WTC11 (cell line): ENCODE results near the gene POMZP3. TPM values are rescaled to one million over a fixed set of nuclear protein-coding genes. Genes with fewer than 3 reads are reported as not detected.
A peak's percentile ranks its signal among the peaks of the same experiment; 100 is the strongest.
"Not testable (repeated sequence)": the region's sequence is repeated elsewhere in the genome, so short reads cannot be mapped to it uniquely, and the experiment has no call there.

Source experiments
- ATAC-seq: fragments of 200-7000 bp; cut with Tn5 transposase; 2 replicates; pipeline ENCODE4 v1.10.0; 2021; ENCODE audit warnings: mild to moderate bottlenecking, moderate library complexity
- CTCF ChIA-PET: fragments of 300-600 bp; sonication (Branson Sonifier 250); formaldehyde crosslinking; loops from one replicate; lab custom pipeline; 2021; ENCODE audit warnings: antibody characterized with exemption; lab: Charles Lee
- POLR2A ChIA-PET: fragments of 350-600 bp; sonication (Branson Sonifier 250); formaldehyde crosslinking; loops from one replicate; lab custom pipeline; 2021; ENCODE audit warnings: antibody characterized with exemption; lab: Charles Lee
- DNase-seq: peaks from one replicate; pipeline ENCODE4 v3.0.0; 2021; ENCODE audit warnings: low spot score
- H3K27ac Mint-ChIP-seq: 2 replicates; pipeline ENCODE4 v1.8.0; 2021; ENCODE audit warnings: mixed read lengths
- H3K27me3 Mint-ChIP-seq: 2 replicates; pipeline ENCODE4 v1.8.0; 2021; ENCODE audit warnings: low read depth, mild to moderate bottlenecking, moderate library complexity, mixed read lengths
- H3K36me3 Mint-ChIP-seq: 2 replicates; pipeline ENCODE4 v1.8.0; 2021; ENCODE audit warnings: mixed read lengths
- H3K4me1 Mint-ChIP-seq: 2 replicates; pipeline ENCODE4 v1.8.0; 2022; ENCODE audit warnings: mixed read lengths
- H3K4me3 Mint-ChIP-seq: 2 replicates; pipeline ENCODE4 v1.8.0; 2021; ENCODE audit warnings: mild to moderate bottlenecking, moderate library complexity, mixed read lengths
- H3K9me3 Mint-ChIP-seq: 2 replicates; pipeline ENCODE4 v1.8.0; 2021; ENCODE audit warnings: mixed read lengths
- total RNA-seq: library from RNA; stranded (reverse); gene quantifications from 3 replicates; pipeline ENCODE4 v1.2.3, GENCODE V29; 2021

Gene POMZP3
- total RNA-seq, 1 experiment from 2014 or later, result 13.2 TPM

DNA sequence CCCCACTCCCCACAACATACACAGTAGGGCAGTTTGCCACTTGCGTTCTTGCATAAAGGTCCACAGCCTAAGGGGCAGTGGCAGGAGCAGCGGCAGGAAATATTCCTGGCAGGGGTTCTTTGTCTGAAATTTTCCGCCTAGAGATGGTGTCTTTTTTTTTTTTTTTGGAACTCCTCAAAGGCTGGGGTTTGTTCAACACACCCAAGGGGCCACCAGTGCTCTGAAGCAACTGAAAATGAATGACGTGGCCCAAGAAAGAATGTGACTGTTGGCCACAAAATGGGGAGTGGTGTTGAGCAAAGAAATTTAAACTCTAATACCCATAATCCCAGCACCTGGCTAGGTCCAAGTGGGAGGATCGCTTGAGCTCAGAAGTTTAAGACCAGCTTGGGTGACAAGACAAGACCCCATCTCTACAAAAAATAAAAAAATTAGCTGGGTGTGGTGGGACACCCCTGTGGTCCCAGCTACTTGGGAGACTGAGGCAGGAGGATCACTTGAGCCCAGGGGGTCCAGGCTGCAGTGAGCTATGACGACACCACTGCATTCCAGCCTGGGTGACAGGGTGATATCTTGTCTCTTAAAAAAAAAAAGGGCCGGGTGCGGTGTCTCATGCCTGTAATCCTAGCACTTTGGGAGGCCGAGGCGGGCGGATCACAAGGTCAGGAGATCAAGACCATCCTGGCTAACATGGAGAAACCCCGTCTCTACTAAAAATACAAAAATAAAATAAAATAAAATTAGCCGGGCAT lies 7.5 kb downstream of the POMZP3 start:
- H3K4me3 Mint-ChIP-seq, CTCF ChIA-PET, H3K27ac Mint-ChIP-seq, DNase-seq, H3K27me3 Mint-ChIP-seq, POLR2A ChIA-PET, H3K4me1 Mint-ChIP-seq, H3K9me3 Mint-ChIP-seq: not testable (repeated sequence)
- ATAC-seq, result peak; percentile 70
- peaks cover 18% of the 10 kb centered on the region for H3K36me3 Mint-ChIP-seq

DNA sequence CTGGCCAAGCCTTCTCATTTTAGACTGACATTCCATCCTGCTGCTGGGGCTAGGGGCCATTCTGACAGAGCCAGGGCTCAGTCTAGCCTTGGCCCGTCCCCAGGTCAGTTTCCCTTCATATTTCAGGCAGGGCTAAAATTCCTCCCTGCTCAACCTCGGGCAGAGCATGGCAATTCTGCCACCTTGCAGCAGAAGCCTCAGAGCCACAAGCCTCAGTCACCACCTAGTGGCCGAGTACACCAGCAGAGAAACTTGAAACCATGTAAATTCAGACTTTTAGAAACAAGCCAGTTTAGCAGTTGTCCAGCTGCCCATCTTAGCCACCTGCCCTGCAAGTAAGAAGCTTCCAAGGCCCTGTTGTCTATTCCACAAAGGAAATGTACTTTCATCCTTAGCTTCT lies 13.3 kb downstream of the POMZP3 start:
- H3K4me1 Mint-ChIP-seq, H3K27me3 Mint-ChIP-seq, H3K4me3 Mint-ChIP-seq, H3K27ac Mint-ChIP-seq, H3K36me3 Mint-ChIP-seq, POLR2A ChIA-PET, CTCF ChIA-PET, H3K9me3 Mint-ChIP-seq: not testable (repeated sequence)
- ATAC-seq, result peak; percentile 74
- DNase-seq, result peak; percentile 61

DNA sequence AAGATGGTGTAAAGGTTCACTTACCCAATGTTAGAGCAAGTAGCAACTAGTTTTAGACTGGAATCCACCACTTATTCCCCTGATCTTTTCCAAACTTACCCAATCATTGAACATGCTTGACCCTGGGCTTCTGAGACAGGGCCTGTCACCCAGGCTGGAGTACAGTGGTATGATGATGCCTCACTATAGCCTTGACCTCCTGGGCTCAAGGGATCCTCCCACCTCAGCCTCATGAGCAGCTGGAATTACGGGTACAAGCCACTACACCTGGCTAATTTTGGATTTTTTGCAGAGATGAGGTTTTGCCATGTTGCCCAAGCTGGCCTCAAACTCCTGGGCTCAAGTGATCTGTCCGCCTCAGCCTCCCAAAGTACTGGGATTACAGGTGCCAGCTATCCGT lies 14.8 kb downstream of the POMZP3 start:
- H3K27ac Mint-ChIP-seq, DNase-seq, H3K4me1 Mint-ChIP-seq, H3K9me3 Mint-ChIP-seq, ATAC-seq, CTCF ChIA-PET, POLR2A ChIA-PET, H3K36me3 Mint-ChIP-seq, H3K27me3 Mint-ChIP-seq, H3K4me3 Mint-ChIP-seq: not testable (repeated sequence)

DNA sequence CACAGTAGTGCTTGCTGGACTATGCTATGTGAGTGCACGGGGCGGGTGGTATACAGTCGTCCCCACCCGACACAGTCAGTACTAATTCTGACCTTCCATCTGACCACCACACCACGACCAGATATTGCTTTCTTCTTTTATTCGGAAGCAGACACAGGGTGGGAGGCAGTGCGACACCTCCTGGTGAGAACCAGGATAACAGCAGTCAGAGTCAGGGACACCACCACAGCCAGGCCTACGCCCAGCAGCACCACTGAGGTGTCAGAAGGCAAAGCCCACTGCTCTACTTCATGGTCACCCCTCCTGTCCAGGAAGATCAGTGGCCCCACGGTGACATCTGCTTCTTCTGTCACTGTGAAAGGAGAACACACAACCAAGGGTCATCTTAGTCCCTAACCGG lies 17.2 kb downstream of the POMZP3 start:
- POLR2A ChIA-PET, H3K4me1 Mint-ChIP-seq, CTCF ChIA-PET, H3K27ac Mint-ChIP-seq, H3K27me3 Mint-ChIP-seq, H3K9me3 Mint-ChIP-seq, DNase-seq, H3K36me3 Mint-ChIP-seq, H3K4me3 Mint-ChIP-seq: not testable (repeated sequence)
- peak; percentile 68 for ATAC-seq

DNA sequence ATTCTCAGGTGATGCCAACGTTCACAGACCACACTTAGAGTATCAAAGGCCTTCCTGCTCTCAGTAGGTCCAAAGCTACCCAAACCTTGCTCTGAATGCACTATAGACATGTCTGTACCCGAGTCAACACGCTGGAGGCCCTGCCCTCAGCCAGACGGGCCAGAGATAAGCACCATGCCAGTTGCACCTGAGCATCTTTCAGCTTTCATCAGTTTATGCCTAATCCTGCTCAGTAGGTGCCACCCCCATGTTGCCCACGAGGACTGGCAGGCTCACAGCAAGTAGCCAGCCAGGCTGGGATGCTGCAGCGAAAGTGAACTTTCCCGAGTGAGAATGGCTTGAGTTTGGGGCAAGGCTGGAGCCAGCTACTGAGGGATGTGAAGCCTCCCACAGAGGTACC lies 18.6 kb downstream of the POMZP3 start:
- POLR2A ChIA-PET, H3K36me3 Mint-ChIP-seq, CTCF ChIA-PET, H3K27me3 Mint-ChIP-seq, DNase-seq, ATAC-seq, H3K4me3 Mint-ChIP-seq, H3K4me1 Mint-ChIP-seq, H3K9me3 Mint-ChIP-seq, H3K27ac Mint-ChIP-seq: not testable (repeated sequence)

DNA sequence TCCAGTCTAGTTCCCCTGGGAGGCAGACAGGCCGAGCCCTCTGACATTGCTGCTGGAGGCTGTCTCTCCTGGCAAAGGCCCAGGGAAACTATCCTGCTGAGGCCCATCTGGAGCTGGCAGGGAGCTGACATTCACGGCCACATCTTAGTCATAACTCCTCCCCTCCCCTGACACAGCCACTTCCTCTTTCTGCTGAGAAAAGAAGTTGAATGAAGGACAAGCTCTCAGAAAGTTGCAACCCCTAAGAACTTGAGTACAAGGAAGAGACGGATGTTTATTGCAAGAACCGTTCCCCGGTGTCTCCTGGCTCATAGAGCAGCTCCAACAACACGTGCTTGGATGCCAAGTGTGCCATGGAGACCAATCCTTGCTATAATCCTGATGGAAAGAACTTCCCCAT lies 21.1 kb downstream of the POMZP3 start:
- DNase-seq, H3K27me3 Mint-ChIP-seq, POLR2A ChIA-PET, H3K9me3 Mint-ChIP-seq, H3K36me3 Mint-ChIP-seq, H3K4me3 Mint-ChIP-seq, CTCF ChIA-PET, H3K4me1 Mint-ChIP-seq: not testable (repeated sequence)
- H3K27ac Mint-ChIP-seq, result 0 out of 2 replicates have a peak overlapping the region, but pooled peaks have one; percentile 49
- ATAC-seq, result peak; percentile 75

DNA sequence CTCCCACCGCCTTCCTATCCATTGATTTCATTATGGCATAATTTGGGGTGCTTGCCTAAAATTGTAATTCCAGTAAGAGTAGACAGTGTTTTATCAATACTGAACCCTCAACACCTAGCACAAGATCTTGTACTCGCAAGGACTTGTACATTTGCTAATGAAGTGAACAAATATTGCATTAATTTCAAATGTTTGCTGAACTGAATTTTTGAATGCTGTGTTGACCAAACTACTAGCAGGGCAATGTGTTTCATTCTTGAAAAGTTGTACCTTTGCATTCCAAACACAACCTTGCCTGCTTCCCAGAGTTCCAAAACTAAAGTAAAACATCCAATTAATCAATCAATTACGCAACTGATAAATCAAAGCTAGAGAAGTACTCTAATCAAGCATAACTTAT lies 26.4 kb downstream of the POMZP3 start:
- H3K4me3 Mint-ChIP-seq, DNase-seq, H3K9me3 Mint-ChIP-seq, H3K27me3 Mint-ChIP-seq, POLR2A ChIA-PET, CTCF ChIA-PET, ATAC-seq, H3K36me3 Mint-ChIP-seq: not testable (repeated sequence)
- peak overlapping the region; percentile 64 for H3K27ac Mint-ChIP-seq
- H3K4me1 Mint-ChIP-seq, result peaks cover 35% of the 10 kb centered on the region

DNA sequence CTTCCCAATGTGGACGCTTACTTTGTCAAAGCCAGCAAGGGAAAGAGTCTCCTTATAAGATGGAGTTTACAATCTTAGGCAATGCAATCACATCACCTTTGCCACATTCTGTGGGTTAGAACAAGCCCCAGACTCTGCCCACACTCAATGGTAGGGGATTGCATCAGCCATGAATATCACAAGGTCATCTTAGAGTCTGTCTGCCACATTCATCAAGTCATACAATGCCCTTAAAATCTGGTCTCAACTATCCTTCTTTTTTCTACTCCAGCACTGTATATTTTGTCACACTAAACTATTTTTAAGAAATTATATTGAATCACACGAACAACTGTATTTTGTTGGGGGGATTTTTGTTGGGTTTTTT lies 27.0 kb downstream of the POMZP3 start:
- POLR2A ChIA-PET, result not testable (repeated sequence)
- ATAC-seq, result peak; percentile 55

DNA sequence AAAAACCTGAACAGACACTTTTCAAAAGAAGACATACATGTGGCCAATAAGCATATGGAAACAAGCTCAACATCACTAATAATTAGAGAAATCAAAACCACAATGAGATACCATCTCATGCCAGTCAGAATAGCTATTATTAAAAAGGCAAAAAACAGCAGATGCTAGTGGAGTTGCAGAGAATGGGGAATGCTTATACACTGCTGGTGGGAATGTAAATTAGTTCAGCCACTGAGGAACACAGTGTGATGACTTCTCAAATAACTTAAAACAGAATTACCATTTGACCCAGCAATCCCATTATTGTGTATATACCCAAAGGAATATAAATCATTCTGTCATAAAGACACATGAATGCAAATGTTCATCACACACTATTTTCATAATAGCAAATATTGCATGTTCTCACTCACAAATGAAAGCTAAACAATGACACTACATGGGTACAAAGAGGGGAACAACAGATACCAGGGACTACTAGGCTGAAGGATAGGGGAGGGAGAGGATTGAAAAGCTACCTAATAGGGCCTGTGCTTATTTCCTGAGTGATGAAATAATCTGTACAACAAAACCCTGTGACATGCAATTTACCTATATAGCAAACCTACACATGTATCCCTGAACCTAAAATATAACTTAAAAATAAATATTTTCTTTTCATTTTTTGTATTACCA lies 28.4 kb downstream of the POMZP3 start:
- CTCF ChIA-PET, result not testable (repeated sequence)
- ATAC-seq, result peak; percentile 26; the same call in 1 of the 2 replicates

More for the DNA sequence above, 27.0 kb downstream of the POMZP3 start:
- CTCF ChIA-PET, H3K4me3 Mint-ChIP-seq, H3K27ac Mint-ChIP-seq, DNase-seq, H3K36me3 Mint-ChIP-seq, H3K27me3 Mint-ChIP-seq, H3K9me3 Mint-ChIP-seq: not testable (repeated sequence)
- H3K4me1 Mint-ChIP-seq, result peaks cover 35% of the 10 kb centered on the region

DNA sequence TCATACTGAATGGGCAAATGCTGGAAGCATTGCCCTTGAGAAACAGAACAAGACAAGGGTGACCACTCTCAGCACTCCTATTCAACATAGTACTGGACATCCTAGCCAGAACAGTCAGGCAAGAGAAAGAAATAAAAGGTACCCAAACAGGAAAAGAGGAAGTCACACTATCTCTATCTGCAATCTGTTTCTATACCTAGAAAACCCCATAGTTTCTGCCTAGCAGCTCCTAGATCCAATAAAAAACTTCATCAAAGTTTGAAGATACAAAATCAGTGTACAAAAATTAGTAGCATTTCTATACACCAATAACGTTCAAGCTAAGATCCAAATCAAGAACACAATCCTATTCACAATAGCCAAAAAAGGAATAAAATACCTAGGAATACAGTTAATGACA lies 29.8 kb downstream of the POMZP3 start:
- DNase-seq, ATAC-seq, POLR2A ChIA-PET: not testable (repeated sequence)

More for the DNA sequence above, 28.4 kb downstream of the POMZP3 start:
- Mint-ChIP-seq H3K27ac (peak overlapping the region; percentile 94), H3K4me1 (peaks cover 35% of the 10 kb centered on the region)
- H3K27me3 Mint-ChIP-seq, H3K4me3 Mint-ChIP-seq, H3K36me3 Mint-ChIP-seq, DNase-seq, H3K9me3 Mint-ChIP-seq: not testable (repeated sequence)
- POLR2A ChIA-PET, result interaction anchor here (0.6 kb wide), 1 partner anchor 729 kb away, joined by 6 read pairs; no protein-coding TSS in a partner anchor

DNA sequence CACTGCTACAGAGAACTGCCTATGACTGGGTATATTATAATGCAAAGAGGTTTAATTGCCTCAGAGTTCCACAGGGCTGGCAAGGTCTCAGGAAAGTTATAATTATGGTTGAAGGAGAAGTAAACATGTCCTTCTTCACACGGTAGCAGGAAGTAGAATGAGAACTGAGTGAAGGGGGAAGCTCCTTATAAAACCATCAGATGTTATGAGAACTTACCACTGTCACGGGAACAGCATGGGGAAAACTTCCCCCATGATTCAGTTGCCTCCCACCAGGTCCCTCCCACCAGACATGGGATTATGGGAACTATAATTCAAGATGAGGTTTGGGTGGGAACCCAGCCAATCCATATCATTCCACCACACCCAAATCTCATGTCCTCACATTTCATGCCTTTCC lies 34.4 kb downstream of the POMZP3 start:
- peaks cover 12% of the 10 kb centered on the region; the same call in 1 of the 2 replicates for H3K36me3 Mint-ChIP-seq
- ATAC-seq, DNase-seq, H3K4me3 Mint-ChIP-seq, POLR2A ChIA-PET, H3K27me3 Mint-ChIP-seq, CTCF ChIA-PET, H3K27ac Mint-ChIP-seq, H3K9me3 Mint-ChIP-seq: not testable (repeated sequence)
- H3K4me1 Mint-ChIP-seq, result peaks cover 13% of the 10 kb centered on the region

More for the DNA sequence above, 29.8 kb downstream of the POMZP3 start:
- H3K4me3 Mint-ChIP-seq, H3K9me3 Mint-ChIP-seq, H3K36me3 Mint-ChIP-seq, CTCF ChIA-PET, H3K27me3 Mint-ChIP-seq: not testable (repeated sequence)
- Mint-ChIP-seq H3K4me1 (peaks cover 38% of the 10 kb centered on the region), H3K27ac (peak overlapping the region; percentile 13; the same call in 1 of the 2 replicates)

DNA sequence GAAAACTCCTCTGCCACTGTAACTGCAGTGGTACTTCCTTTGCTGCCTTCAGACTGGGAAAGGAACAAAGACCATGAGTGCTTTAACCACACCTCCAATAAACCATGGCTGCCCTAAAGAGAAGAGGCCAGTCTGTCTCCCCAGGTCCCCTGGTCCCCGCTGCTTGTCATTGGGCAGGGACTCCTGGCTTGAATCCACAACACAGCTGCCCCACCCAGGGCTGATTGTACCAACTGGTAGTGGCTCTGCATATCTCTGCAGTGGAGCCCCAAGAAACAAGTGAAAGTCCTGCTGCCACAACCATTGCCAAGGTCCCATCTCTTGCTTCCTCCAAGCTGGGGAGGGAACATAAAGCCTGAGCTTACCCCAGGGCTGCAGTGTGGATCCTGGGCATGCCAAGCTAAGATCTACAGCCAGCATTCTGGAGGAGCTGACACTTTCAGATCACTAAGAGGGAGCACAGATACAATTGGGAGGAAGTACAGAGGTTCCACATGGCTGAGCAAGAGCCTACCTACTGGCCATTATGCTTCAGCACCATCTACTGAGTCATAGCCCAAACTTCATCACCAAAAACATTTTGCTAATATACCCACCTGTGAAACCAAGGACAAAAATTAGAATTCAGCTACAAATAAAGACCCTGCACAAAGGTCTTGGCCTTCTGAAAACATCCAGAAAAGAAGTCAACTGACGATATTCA lies 35.3 kb downstream of the POMZP3 start:
- H3K9me3 Mint-ChIP-seq, H3K27ac Mint-ChIP-seq, H3K4me1 Mint-ChIP-seq, CTCF ChIA-PET, H3K4me3 Mint-ChIP-seq, DNase-seq, POLR2A ChIA-PET, H3K27me3 Mint-ChIP-seq, ATAC-seq: not testable (repeated sequence)
- H3K36me3 Mint-ChIP-seq, result peaks cover 12% of the 10 kb centered on the region; the same call in 1 of the 2 replicates
